Transverse colon (tissue), 4 donors: ENCODE measurements around the gene CDK15. TPM values are rescaled to one million over a fixed set of nuclear protein-coding genes. Genes with fewer than 3 reads are reported as not detected.

Source experiments
- DNase-seq: peaks from one replicate; pipeline ENCODE4 v3.0.0-alpha.2; 2019
- H3K27ac ChIP-seq, 4 donors: fragments of 200-600 bp; sonication (generic); 2 replicates each; pipeline ENCODE4 v1.5.1; 2016 to 2018; ENCODE audit warnings: inconsistent platforms in 4 of 4
- H3K27me3 ChIP-seq: fragments of 200-600 bp; sonication (generic); 2 replicates; pipeline ENCODE4 v1.5.1; 2017; ENCODE audit warnings: inconsistent platforms
- H3K36me3 ChIP-seq, 4 donors: fragments of 200-600 bp; sonication (generic); 2 replicates each; pipeline ENCODE4 v1.5.1; 2017 to 2019; ENCODE audit warnings: inconsistent platforms in 4 of 4
- H3K4me1 ChIP-seq, 4 donors: fragments of 200-600 bp; sonication (generic); 2 replicates each; pipeline ENCODE4 v1.5.1; 2017 to 2020; ENCODE audit warnings: inconsistent platforms in 4 of 4
- H3K4me3 ChIP-seq, 4 donors: fragments of 200-600 bp; sonication (generic); 1 replicate in 1 of 4; 2 replicates in 3 of 4; pipeline versions ENCODE4 v1.5.1 to v1.6.1; 2017 to 2019; ENCODE audit warnings: inconsistent platforms in 4 of 4
- H3K9me3 ChIP-seq, 2 donors: fragments of 200-600 bp; sonication (generic); 2 replicates each; pipeline ENCODE4 v1.5.1; 2017 to 2019; ENCODE audit warnings: inconsistent platforms in 2 of 2
- EP300 ChIP-seq: sonication (generic); formaldehyde crosslinking; IDR thresholded peaks from one replicate; pipeline ENCODE4 v1.6.1; 2017; ENCODE audit warnings: antibody characterized with exemption, low read depth
- POLR2A ChIP-seq: fragments of 450-650 bp; IDR thresholded peaks from one replicate; pipeline ENCODE4 v1.6.1; 2016; ENCODE audit warnings: antibody characterized with exemption, mild to moderate bottlenecking, moderate library complexity
- POLR2AphosphoS5 ChIP-seq, 3 donors: sonication (generic); formaldehyde crosslinking; IDR thresholded peaks; one replicate each; pipeline ENCODE4 v1.6.1; 2016; ENCODE audit warnings: antibody characterized with exemption in 3 of 3
- WGBS, 2 donors: methylation state at CpG; one replicate each; pipeline ENCODE4 v1.1.5; 2018; ENCODE audit warnings: low coverage in 1 of 2; 5-methylcytosine and 5-hydroxymethylcytosine counted together
- in situ Hi-C, 4 donors: fragments of 200-750 bp; cut with MboI; loops; one replicate each; pipeline versions ENCODE4 v1.15.0 to v1.15.1; 2017; ENCODE audit warnings: low sequenced_read_pairs in 3 of 4, low pct_ligation_motif_present in 1 of 4, low pct_unique_long_range_greater_than_20kb in 1 of 4
- intact Hi-C: fragments of 100-400 bp; cut with DNase I; formaldehyde crosslinking; loops from one replicate; pipeline ENCODE4 v1.15.1; 2023; ENCODE audit warnings: low total_unique reads
- total RNA-seq, 4 donors: library from RNA; depleted of rRNA; stranded (reverse); fragments of >200 nt; gene quantifications; one replicate each; pipeline ENCODE4 v1.1.0, GENCODE V29; 2016
- TF ChIP-seq, protein P1 (sequence below), 5 experiments: fragments of 200-600 bp in 3 of 5; fragments of 450-650 bp in 2 of 5; sonication (generic) in 3 of 5; IDR thresholded peaks; 1 replicate in 2 of 5; 2 replicates in 3 of 5; pipeline ENCODE4 v1.5.1; 2016 to 2017; ENCODE audit warnings: antibody characterized with exemption in 5 of 5, inconsistent platforms in 3 of 5, mild to moderate bottlenecking in 2 of 5, moderate library complexity in 1 of 5

The CDK15 gene
- total RNA-seq, 4 donors from 2014 or later = 0.14 to 0.79 TPM; not detected in 2

- no peaks in the 10 kb centered on the region for H3K36me3 ChIP-seq
- no peak overlapping the region for H3K4me3 ChIP-seq
- TF ChIP-seq POLR2AphosphoS5 (IDR thresholded peaks at IDR 0.05) (no peak), EP300 (no peak), POLR2A (no peak)
- TF ChIP-seq, protein P1, sequence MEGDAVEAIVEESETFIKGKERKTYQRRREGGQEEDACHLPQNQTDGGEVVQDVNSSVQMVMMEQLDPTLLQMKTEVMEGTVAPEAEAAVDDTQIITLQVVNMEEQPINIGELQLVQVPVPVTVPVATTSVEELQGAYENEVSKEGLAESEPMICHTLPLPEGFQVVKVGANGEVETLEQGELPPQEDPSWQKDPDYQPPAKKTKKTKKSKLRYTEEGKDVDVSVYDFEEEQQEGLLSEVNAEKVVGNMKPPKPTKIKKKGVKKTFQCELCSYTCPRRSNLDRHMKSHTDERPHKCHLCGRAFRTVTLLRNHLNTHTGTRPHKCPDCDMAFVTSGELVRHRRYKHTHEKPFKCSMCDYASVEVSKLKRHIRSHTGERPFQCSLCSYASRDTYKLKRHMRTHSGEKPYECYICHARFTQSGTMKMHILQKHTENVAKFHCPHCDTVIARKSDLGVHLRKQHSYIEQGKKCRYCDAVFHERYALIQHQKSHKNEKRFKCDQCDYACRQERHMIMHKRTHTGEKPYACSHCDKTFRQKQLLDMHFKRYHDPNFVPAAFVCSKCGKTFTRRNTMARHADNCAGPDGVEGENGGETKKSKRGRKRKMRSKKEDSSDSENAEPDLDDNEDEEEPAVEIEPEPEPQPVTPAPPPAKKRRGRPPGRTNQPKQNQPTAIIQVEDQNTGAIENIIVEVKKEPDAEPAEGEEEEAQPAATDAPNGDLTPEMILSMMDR (IDR thresholded peaks at IDR 0.05) = no peak
- H3K4me1 ChIP-seq = peaks cover 0 to 13% (median 8%) of the 10 kb centered on the region in 4 donors
- DNase-seq = no peak
- WGBS, 2 donors = 67 to 70% methylated on average over 2 to 3 of the region's 3 CpGs
- intact Hi-C loops (no loop called here), in situ Hi-C loops (loop anchor here in 3 of 4 donors (5.0 to 25.0 kb wide), 3 partner anchors 317 to 332 kb away; no protein-coding TSS in a partner anchor)
- H3K27me3 ChIP-seq = peaks cover 18% of the 10 kb centered on the region
- no peak overlapping the region for H3K27ac ChIP-seq
- H3K9me3 ChIP-seq = no peaks in the 10 kb centered on the region
Observed at GRCh38 chr2:201855356-201855755, 49.0 kb downstream of the CDK15 start.

DNA sequence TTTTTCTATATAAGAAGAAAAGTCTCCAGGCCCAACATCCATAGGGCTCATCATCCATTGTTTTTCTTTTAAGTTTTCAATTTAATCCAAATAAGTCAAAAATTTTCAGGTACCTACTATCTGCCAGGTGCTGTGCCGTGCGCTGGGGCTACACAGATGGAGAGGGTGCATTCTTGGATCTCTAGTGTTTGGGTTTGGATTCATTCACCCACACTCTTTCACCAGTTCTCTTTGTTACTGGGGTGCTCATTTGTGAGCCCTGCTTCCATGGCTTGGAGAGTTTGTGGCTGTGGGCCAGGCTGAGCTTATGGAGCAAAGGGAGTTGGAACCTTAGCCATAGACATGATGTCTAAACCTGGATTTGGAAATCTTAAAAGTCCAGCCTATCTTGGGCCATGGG, 51.0 kb downstream of the CDK15 start:
- H3K27me3 ChIP-seq = peaks cover 18% of the 10 kb centered on the region
- in situ Hi-C loops (loop anchor here in 3 of 4 donors (5.0 to 25.0 kb wide), 3 partner anchors 315 to 330 kb away; no protein-coding TSS in a partner anchor), intact Hi-C loops (no loop called here)
- no peaks in the 10 kb centered on the region for H3K36me3 ChIP-seq
- H3K9me3 ChIP-seq = no peaks in the 10 kb centered on the region
- no peak for TF ChIP-seq EP300
- TF ChIP-seq, protein P1 (IDR thresholded peaks at IDR 0.05) = no peak
- TF ChIP-seq POLR2A = no peak
- TF ChIP-seq POLR2AphosphoS5 (IDR thresholded peaks at IDR 0.05) = no peak
- peaks cover 0 to 18% (median 10%) of the 10 kb centered on the region in 4 donors for H3K4me1 ChIP-seq
- no peak overlapping the region for H3K27ac ChIP-seq
- 87 to 94% methylated on average over 2 of the region's 2 CpGs for WGBS, 2 donors
- DNase-seq = no peak
- no peak overlapping the region for H3K4me3 ChIP-seq

- no peak for TF ChIP-seq POLR2A
- TF ChIP-seq, protein P1 (IDR thresholded peaks at IDR 0.05) = no peak
- TF ChIP-seq EP300 = no peak
- TF ChIP-seq POLR2AphosphoS5 (IDR thresholded peaks at IDR 0.05) = no peak
- in situ Hi-C loops = loop anchor here in 3 of 4 donors (5.0 to 25.0 kb wide), 3 partner anchors 314 to 329 kb away; no protein-coding TSS in a partner anchor
Observed at GRCh38 chr2:201858281-201859184, 52.2 kb downstream of the CDK15 start.

GRCh38 chr2:201859949-201860348, 53.6 kb downstream of the CDK15 start:
- Histone ChIP-seq H3K9me3 (no peaks in the 10 kb centered on the region), H3K36me3 (no peaks in the 10 kb centered on the region), H3K27ac (no peak overlapping the region), H3K4me3 (no peak overlapping the region), H3K27me3 (peaks cover 18% of the 10 kb centered on the region), H3K4me1 (peaks cover 0 to 18% (median 10%) of the 10 kb centered on the region in 4 donors)
- 58 to 81% methylated on average over 3 to 5 of the region's 5 CpGs for WGBS, 2 donors
- no peak for DNase-seq
- intact Hi-C loops (loop anchor here (5.0 kb wide), 1 partner anchor 317 kb away; no protein-coding TSS in a partner anchor), in situ Hi-C loops (loop anchor here (5.0 to 25.0 kb wide), 5 partner anchors 175 to 327 kb away; partner anchors contain the start of gene FZD7 (in 1 of the 4))
- TF ChIP-seq EP300 = no peak
- no peak for TF ChIP-seq POLR2A
- TF ChIP-seq, protein P1 (IDR thresholded peaks at IDR 0.05) = no peak
- no peak for TF ChIP-seq POLR2AphosphoS5 (IDR thresholded peaks at IDR 0.05)

More at GRCh38 chr2:201858281-201859184, 52.2 kb downstream of the CDK15 start:
- Histone ChIP-seq H3K27ac (peak overlapping the region in 2 of 4 donors; percentile 9 to 14), H3K4me1 (peaks cover 0 to 18% (median 10%) of the 10 kb centered on the region in 4 donors), H3K36me3 (no peaks in the 10 kb centered on the region), H3K9me3 (no peaks in the 10 kb centered on the region), H3K27me3 (peaks cover 18% of the 10 kb centered on the region), H3K4me3 (peak overlapping the region in 1 of 4 donors; percentile 22)
- intact Hi-C loops = no loop called here
- WGBS, 2 donors = 11 to 14% methylated on average over 12 to 16 of the region's 16 CpGs
- DNase-seq = peak; percentile 21
